GM10266 (cell line): Measurements from ENCODE around the gene BCLAF3.

Experiments used
- DNase-seq: peaks from one replicate; pipeline ENCODE4 v3.0.0; 2012; ENCODE audit errors: extremely low spot score
- CTCF ChIP-seq: IDR thresholded peaks from 2 replicates; pipeline ENCODE4 v1.5.1; 2012; ENCODE audit warnings: mild to moderate bottlenecking, low read depth; ENCODE audit not compliant: control insufficient read depth, insufficient read depth; ENCODE audit errors: missing control alignments

BCLAF3 gene

GRCh38 chrX:20001588-20001987 lies 10.7 kb upstream of the BCLAF3 start:
- no peak for TF ChIP-seq CTCF
- DNase-seq = no peak

GRCh38 chrX:19991350-19991718 lies 473 bp upstream of the BCLAF3 start:
- TF ChIP-seq CTCF = no peak
- DNase-seq = peak; percentile 6

- peak; percentile 20 for DNase-seq
- no peak for TF ChIP-seq CTCF
These were observed 708 bp downstream of the BCLAF3 start for GRCh38 chrX:19990151-19990555.

- TF ChIP-seq CTCF = no peak
These were observed 3.0 kb downstream of the BCLAF3 start for GRCh38 chrX:19987856-19988255.

GRCh38 chrX:19986531-19986930 lies 4.3 kb downstream of the BCLAF3 start:
- DNase-seq = no peak
- no peak for TF ChIP-seq CTCF

More at GRCh38 chrX:19987856-19988255, 3.0 kb downstream of the BCLAF3 start:
- DNase-seq = no peak

- no peak for DNase-seq
- TF ChIP-seq CTCF = no peak
These were observed 8.9 kb downstream of the BCLAF3 start for GRCh38 chrX:19981947-19982346.

GRCh38 chrX:19975845-19976244 lies 15.0 kb downstream of the BCLAF3 start:
- DNase-seq = no peak
- no peak for TF ChIP-seq CTCF
